ENCODE data around the gene CYP27B1.
"Not testable (repeated sequence)": the region's sequence is repeated elsewhere in the genome, so short reads cannot be mapped to it uniquely, and the experiment has no call there.

Gene CYP27B1

DNA sequence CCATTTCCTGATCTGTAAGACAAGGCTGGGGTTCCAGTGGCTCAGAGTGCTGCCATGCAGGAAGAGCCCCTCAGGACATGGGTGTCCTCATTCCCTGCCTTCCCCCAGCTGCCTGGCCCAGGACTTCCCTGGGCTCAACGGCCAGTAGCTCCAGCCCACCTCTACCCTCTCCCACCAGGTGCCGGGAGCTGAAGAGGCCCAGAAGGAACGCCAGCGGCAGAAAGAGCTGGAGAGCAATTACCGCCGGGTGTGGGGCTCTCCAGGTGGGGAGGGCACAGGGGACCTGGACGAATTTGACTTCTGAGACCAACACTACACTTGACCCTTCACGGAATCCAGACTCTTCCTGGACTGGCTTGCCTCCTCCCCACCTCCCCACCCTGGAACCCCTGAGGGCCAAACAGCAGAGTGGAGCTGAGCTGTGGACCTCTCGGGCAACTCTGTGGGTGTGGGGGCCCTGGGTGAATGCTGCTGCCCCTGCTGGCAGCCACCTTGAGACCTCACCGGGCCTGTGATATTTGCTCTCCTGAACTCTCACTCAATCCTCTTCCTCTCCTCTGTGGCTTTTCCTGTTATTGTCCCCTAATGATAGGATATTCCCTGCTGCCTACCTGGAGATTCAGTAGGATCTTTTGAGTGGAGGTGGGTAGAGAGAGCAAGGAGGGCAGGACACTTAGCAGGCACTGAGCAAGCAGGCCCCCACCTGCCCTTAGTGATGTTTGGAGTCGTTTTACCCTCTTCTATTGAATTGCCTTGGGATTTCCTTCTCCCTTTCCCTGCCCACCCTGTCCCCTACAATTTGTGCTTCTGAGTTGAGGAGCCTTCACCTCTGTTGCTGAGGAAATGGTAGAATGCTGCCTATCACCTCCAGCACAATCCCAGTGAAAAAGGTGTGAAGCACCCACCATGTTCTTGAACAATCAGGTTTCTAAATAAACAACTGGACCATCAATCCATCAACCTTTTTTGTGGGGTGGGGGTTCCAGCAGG is 46.0 kb downstream of the CYP27B1 start:
- no peak for DNase-seq

DNA sequence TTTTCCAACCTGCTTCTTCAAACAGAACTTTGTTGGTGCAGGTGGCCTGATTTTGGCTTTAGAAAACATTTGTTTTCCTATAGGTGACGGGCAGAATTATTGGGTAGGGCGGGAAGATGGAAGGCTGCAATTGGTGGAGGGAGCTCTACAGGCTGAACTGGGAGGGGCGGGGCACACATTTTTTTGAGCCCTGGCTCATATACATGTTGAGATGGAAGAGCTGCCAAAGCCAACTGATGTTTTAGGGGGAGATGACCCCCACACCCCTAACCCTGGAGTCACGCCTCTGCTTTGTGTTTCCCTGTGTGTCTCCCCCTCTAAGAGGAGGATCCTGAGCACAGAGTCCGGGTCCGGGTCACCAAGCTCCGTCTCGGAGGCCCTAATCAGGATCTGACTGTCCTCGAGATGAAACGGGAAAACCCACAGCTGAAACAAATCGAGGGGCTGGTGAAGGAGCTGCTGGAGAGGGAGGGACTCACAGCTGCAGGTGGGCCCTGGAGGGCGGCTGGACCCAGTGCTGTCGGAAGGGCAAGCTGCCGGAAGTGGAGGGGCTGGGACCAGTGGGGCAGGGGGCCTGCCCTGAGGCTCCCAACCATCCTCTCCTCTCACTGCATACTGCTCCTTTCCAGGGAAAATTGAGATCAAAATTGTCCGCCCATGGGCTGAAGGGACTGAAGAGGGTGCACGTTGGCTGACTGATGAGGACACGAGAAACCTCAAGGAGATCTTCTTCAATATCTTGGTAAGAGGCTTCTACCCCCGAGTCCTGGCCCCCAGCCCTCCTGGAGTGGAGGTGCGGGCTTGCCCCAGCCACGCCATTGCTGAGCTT is 46.9 kb downstream of the CYP27B1 start:
- no peak for DNase-seq

DNA sequence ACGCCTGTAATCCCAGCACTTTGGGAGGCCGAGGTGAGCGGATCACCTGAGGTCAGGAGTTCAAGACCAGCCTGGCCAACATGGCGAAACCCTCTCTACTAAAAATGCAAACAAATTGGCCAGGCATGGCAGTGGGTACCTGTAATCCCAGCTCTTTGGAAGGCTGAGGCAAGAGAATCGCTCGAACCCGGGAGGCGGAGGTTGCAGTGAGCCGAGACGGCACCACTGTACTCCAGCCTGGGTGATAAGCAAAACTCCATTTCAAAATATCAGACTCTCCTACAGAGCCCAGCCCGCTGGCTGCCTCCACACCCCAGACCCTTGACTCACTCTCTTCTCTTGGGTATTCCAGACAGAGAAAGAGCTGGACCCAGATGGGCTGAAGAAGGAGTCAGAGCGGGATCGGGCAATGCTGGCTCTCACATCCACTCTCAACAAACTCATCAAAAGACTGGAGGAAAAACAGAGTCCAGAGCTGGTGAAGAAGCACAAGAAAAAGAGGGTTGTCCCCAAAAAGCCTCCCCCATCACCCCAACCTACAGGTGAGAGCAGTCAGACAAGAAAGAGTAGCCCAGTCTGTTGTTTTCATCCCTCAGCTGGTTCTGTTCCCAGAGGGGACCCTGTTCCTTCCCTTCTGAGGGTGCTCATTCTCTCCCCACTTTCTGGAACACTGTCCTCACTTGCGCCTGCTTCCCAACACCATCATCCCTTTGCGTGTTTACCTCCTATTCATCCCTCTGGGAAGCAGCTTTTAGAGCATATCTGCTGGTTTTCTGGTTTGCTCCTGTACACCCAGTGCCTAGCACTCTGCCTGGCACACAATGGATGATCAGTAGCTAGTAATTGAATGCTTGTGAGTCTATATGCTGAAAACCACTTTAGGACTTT is 48.0 kb downstream of the CYP27B1 start:
- no peak for DNase-seq

DNA sequence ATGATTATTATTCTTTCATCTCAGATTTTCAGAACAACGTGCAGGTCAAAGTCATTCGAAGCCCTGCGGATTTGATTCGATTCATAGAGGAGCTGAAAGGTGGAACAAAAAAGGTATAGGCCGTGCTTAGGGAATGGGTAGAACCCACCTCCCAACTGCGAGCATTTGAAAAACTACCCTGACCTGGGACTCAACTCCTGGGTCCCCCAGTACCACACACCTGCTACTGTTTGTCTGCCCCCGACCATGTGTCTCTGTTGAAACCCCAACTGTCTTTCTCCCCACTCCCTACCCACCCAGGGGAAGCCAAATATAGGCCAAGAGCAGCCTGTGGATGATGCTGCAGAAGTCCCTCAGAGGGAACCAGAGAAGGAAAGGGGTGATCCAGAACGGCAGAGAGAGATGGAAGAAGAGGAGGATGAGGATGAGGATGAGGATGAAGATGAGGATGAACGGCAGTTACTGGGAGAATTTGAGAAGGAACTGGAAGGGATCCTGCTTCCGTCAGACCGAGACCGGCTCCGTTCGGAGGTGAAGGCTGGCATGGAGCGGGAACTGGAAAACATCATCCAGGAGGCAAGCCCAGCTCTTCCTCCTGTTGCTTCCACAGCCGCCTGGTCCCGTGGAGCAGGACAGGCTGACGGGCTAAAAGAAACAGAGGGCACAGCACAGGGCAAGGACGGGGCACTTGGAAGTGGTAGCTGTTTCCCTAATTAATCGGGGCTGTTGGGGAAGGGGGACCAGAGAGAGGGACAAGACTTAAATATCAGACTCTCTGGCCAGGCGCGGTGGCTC is 48.8 kb downstream of the CYP27B1 start:
- no peak for DNase-seq

DNA sequence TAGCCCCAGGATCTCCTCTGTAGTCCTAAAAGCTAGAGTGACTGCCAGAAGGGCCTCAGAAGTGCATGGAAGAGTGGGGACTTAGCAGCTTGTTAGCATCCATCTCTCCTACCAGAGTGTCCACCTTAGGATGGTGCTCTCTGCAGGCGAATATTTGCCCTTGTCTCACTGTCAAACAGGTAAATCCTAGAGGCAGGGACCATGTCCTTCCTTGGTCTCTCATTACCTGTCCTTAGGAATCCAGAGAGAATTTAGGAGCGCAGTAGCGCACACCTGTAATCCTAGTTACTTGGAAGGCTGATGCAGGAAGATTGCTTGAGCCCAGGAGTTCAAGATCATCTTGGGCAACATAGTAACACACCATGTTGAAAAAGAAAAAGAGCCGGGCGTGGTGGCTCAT is 49.7 kb downstream of the CYP27B1 start:
- no peak for DNase-seq

DNA sequence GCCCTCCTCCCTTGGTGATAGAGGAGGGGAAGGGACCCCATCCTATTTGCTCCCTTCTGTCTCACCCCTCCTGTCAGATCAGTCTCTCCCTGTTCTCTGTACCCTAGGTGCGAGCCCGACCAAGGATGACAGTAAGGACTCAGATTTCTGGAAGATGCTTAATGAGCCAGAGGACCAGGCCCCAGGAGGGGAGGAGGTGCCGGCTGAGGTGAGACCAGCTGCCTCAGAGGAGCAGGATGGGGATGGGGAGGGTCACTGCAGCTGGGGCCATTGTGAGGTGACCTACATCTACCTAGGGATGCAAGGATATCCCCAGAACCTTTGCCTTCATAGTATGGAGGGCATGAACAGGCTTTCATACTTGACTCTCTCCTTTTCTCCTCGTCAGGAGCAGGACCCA is 50.6 kb downstream of the CYP27B1 start:
- DNase-seq: no peak

DNA sequence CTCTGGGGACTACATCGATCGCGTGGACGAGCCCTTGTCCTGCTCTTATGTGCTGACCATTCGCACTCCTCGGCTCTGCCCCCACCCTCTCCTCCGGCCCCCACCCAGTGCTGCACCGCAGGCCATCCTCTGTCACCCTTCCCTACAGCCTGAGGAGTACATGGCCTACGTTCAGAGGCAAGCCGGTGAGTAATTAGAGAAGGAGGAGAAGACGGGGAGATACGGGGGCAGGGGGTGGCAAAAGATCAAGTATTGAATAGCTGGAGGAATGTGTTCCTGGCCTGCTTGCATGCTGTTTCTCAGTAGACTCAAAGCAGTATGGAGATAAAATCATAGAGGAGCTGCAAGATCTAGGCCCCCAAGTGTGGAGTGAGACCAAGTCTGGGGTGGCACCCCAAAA is 51.1 kb downstream of the CYP27B1 start:
- DNase-seq: no peak

DNA sequence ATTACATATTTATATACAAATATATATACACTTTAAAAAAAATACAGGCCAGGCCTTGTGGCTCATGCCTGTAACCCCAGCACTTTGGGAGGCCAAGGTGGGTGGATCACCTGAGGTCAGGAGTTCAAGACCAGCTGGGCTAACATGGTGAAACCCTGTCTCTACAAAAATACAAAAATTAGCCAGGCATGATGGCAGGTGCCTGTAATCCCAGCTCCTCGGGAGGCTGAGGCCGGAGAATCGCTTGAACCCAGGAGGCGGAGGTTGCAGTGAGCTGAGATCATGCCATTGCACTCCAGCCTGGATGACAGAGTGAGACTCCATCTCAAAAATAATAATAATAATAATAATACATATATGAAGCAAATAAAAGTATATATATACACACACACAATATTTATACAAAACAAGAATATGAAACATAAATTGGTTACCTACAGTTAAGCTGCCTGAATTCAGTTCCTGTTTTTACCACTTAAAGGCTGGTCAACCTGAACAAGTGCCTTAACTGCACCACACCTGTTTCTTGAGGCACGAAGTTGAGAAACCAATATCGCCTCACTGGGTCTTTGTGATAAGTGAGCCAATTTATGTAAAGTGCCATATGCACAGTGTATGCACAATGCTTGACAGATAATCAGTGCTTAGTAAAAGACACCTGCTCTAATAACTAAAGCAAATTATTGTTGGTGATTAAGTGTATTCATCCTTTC is 51.7 kb downstream of the CYP27B1 start:
- not testable (repeated sequence) for DNase-seq

DNA sequence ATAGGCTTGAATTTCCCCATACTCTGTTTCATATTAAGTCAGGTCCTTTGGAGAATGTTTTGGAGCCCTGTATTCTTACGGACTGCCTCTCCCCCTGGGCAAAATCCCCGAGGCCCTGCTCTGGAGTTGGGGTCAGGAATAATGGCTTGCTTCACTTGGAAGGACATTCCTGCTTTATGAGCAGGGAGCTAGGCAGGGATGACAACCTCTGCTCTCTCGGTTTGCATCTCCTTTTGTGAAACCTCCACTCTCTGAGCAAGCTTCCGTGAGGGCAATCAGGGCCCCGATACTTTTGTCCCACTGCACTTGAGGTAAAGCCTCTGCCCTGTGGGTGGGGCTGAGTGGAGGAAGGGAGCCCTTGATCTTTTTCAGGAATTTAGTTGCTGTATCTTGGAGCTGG is 53.7 kb downstream of the CYP27B1 start:
- no peak for DNase-seq

DNA sequence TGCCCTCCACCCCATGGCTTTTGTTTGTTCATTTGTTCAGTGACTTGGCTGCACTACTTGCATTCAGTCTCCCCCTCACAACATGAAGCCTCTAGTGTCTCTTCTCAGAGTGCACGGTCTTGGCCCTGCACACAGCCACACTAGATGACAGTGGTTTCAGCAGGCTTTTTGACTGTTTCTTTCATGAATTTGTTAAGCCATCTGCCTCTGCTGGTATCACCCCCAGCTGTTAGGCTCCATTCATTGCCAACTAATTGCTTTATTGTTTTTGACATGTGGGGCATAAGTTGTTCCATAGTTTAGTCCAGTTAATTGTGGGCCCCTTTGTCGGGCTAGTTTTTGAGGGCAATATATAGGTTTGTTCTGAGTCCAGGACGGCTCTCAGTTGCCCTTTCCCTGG is 54.2 kb downstream of the CYP27B1 start:
- no peak for DNase-seq
